HUDEP-2 (cell line): ENCODE data around the gene DLX1.
"Not testable (repeated sequence)": the region's sequence is repeated elsewhere in the genome, so short reads cannot be mapped to it uniquely, and the experiment has no call there.

Experiments
- DNase-seq, 76 experiments: peaks; one replicate each; lab custom pipeline; 2025; ENCODE audit not compliant: unreplicated experiment in 76 of 76; lab: John Stamatoyannopoulos, UW

Gene DLX1

DNA sequence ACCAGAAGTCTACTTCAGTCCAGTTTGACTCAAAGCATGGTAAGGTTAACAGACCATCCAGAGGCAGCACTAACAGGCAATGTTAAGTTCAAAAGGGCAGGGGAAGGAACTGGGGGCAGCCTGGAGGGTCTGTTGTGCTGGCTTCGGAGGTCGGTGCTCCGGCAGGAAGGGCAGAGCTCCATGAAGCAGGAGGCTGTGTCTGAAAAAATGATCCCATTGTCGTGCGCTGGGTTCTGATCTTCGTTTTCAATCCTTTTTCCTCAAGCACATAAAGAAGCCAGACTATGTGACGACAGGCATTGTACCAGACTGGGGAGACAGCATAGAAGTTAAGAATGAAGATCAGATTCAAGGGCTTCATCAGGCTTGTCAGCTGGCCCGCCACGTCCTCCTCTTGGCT, 21.9 kb upstream of the DLX1 start:
- DNase-seq = no peak

DNA sequence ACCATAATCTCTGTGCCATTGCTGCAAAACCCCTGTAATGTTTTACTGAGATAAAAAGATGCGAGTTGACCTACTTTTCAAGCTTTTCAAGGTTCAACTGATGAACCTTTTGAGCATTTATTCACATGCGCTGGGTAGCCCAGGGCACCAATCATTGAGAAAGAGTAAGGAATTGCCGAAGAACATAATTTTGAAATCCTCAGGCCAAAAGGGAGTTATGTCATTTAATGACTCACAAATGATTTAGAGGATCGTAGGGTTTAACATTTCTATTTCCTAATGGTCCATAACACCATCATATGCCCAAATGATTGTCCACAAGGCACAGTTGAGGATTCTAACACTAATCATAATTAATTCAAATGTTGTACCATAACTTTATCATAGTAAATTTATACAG, 20.2 kb upstream of the DLX1 start:
- no peak for DNase-seq

DNA sequence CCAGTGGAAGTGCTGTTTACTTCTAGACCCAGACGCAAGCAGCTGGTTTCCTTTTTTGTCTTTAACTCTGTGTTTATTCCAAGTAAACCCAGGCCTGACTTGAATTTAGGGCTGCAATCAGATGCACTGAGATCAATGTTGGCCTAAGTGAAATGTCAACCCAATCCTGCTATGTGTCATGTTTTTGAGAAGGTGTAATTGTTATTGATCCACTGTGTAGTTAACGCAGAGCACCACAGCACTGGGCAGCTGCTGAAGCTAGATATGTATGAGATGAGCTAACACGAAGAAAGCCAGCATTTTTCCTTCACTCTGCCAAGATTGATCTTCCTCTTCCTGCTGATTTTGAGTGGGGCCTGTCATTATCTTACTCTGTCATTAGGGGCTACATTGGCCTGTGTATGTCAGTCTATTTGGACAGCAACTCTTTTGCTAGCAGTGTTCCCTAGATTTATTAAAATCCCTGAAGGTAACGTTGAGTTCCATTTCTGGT, 18.9 kb upstream of the DLX1 start:
- DNase-seq = no peak

DNA sequence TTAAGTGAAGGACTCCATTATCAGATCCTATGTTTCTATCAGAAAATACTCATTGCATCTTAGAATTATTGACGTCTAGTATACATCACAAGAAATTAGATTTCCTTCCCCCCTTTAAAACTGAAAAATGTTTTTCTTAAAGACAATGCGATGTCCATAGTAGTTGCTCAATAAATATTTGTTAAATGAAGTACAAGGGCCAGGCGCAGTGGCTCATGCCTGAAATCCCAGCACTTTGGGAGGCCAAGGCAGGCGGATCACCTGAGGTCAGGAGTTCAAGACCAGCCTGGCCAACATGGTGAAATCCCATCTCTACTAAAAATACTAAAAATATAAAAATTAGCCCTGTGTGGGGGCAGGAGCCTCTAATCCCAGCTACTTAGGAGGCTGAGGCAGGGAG, 17.4 kb upstream of the DLX1 start:
- not testable (repeated sequence) for DNase-seq

DNA sequence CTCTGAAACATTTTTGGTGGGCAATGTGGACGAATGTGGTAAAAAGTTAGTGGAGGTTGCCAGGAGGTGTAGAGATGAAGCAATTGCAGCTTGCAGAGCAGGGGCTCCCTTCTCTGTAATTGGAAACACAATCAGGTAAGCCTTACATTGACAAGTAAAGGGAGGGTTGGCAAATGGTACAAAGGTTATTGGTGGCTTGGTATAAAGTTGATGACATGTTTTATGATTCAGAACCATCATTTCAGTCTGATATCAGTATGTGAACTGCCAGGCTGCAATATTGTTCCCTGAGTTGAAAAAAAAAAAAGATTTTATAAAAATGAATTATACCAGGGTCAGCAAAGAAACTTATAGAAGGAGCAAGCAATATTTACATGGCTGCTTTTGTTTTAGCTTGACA, 14.4 kb upstream of the DLX1 start:
- DNase-seq = no peak

DNA sequence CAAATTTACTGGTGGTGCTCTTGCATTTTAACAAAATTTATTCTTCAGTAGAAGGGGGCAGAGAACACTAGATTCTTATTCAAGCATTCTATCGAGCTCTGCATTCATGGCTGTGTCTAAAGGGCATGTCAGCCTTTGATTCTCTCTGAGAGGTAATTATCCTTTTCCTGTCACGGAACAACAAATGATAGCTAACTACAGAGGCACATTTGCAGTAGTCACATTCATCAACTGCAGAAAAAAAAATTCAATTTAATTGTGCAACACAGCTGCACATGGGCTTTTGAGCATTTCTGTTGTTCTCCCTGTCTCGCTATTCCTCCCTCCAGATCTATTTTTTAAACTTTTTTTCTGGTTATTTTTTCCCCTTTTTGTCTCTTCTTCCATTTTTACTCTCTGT, 13.0 kb upstream of the DLX1 start:
- no peak for DNase-seq

DNA sequence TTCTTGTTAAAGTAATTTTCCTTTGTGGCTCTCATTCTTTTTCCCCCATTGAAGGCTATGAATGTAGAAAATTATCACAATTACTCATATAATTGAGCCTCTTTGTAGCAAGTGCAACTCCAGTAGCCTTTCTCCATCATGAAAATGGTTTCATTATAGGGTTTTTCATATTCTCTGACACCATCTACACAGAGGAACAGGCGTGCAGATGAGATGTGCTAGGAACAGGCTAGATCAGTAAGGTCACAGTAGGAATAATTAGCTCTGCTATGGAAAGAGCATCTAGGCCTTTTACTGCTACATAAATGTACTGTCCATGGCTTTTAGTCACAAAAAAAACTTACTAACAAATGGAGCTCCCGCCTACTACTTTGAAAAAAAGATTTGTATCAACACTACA, 12.6 kb upstream of the DLX1 start:
- DNase-seq = no peak

DNA sequence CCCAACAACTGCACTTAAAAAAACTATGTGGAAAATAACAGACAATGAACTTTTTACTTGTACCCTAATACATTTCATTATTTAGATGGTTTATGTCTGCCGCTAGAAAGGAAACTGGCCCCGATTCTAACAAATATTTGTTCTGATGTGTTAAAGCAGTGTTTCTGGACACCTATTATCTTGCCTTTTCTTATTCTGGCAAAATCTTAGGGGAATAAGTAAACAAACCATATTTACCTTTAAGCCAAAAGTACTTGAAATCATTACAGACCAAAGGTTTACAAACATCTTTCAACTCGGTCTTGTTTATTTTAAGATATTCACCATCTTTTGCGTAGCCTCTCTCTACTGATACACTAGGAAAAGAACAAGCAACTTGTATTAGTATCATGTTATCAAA, 11.8 kb upstream of the DLX1 start:
- no peak for DNase-seq

DNA sequence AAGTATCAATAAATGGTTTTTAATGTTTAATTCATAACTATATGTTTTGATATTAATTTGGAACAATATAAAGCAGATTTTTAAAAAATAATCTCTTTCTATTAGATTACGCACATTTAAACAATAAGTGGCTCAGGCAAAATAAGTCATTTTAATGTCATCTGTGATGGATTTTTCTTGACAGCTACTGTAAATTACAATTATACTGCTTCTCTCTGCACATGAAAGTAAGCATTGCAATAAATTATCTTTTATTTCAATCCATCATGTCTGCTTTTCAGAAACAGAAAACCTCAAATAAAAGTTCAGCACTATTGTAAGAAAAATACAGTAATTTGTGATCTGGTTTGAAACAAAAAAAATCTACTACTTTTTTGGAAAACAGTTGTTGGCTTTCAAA, 11.1 kb upstream of the DLX1 start:
- no peak for DNase-seq

DNA sequence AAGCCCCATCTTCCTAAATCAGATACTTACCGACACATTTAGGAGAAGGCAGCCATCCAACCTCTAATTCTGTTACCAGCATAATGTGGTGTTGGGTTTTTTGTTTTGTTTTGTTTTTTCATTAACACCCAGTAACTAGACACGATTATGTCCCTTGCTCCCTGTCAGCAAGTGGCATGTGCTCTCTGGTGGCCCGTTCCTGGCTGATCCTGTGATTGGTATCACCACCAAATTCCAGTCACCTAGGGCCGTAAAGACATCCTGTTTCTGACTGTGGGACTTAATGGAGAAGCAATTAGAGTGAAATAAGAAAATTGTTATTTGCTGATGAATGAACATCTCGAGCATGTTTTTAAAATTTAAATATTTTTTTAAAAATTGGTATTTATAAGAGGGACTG, 5.9 kb upstream of the DLX1 start:
- no peak for DNase-seq

DNA sequence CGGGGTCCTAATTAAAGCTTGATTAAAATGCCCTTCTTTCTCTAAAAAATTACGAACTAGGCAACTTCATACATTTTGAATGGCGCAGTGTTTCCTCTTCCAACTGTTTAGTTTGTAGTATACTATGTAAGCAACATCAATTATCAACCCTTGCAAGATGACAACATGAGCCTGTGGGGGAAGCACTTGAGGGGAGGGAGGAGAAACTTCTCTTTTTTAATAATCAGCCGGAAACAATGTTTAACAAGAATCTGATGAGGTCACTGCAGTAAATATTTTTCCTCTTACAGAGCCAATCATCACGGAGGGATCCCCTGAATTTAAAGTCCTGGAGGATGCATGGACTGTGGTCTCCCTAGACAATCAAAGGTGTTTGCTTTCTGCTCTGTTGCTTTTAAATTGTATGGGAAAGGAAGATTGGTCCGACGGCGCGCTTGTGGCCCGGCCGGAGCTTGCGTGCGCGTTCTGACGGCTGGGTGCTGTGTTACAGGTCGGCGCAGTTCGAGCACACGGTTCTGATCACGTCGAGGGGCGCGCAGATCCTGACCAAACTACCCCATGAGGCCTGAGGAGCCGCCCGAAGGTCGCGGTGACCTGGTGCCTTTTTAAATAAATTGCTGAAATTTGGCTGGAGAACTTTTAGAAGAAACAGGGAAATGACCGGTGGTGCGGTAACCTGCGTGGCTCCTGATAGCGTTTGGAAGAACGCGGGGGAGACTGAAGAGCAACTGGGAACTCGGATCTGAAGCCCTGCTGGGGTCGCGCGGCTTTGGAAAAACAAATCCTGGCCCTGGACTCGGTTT, 5.3 kb upstream of the DLX1 start:
- DNase-seq = no peak

DNA sequence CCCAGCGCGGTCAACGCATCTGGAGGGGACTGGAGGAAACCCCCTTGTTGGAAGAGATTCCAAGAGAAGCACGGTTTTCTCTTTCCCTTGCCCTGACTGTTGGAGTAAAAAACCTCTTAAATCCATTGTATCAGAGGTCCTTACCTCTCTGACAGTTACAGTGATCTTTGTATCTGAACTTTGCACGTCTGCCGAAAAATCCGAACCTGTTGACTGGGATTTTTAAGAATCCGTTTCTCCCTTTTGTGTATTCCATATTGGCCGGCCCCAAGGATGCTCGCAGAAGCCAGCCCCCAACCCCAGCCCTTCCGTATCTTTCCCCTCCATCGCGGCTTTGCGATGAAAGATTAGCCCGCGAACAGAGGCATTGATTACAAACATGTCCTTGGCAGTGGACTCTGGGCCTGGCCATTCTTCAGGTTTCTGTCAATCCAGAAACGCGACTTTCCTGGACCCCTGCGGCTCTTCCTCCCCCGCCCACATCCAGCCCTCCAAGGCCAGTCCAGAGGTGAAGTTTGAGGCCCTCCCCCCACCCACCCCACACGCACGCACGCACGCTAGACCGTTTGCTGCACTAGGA, 4.6 kb upstream of the DLX1 start:
- DNase-seq = no peak

DNA sequence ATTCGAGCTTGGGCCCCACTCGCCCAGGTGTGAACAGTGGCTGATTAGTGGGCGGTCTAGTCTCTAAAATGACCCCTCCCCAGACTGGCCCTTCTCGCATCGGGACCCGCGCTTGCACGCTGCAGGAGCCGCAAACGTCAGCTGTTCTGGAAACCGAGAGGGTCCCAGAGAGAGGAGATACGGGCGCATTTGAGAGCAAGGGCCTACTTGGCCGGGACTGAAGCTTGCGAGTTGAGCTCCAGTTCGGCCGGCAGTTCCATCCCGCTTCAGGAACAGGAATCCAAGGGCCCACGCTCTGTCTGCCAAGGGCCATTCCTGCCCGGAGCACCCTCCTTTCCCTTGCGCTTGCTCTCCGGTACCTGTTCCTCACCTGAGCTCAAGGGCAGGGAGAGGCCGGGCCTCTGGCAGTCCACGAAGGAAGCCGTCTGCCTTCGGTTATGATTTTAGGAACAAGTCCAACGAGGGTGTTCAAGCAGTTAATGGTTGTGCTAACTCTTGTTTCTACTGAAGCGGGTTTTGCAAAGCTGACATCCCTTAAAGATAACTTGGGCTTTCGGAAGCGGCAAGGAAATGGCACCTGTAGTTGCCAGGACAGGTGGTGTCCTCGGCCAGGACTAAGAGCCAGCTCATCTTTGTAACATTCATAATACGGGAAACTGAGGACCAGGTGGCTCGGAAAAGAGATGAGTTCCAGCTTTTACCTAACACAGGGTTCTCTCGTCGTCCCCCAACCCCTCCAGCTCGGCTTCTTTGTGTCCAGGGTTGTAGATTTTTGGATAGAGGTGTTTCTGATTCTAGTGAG, 3.9 kb upstream of the DLX1 start:
- no peak for DNase-seq

DNA sequence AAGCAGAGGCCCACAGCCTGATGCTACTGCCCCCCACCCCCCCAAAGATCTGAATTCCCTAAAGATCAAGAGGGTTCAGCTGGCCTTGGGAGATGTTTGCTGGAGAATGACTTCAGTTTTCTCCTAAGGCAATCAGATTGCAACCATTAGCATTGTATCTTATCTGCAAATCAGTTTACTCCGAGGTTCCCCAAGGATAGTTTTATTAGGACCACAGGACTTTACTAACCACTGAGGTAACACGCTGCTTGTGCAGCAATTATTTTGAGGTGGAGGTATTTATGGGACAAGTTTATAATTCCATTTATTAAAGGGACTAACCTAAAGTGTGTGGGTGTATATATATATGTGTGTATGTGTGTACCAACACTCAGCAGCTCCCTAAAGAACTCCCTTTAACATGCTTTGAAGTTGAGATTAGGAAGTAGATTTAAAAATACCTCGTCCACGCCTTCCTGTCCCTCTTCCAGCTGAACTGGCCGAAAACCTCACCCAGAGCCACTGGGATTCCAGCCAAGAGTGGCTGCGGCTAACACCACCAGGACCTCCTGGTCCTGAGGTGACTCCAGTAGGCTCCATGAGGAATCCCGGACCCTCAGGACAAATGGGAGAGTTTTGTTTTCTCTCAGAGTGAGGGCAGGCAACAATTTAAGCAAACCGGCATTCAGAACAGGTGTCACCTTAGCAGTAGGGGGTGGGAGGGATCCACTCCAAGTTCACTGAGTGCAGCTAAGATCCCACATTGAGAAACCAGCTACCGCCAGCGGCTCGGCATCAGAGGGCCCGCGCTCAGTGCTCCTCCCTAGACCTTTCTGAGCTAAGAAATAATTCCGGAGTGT, 3.0 kb upstream of the DLX1 start:
- DNase-seq = peak in 1 of 76 experiments; percentile 11

DNA sequence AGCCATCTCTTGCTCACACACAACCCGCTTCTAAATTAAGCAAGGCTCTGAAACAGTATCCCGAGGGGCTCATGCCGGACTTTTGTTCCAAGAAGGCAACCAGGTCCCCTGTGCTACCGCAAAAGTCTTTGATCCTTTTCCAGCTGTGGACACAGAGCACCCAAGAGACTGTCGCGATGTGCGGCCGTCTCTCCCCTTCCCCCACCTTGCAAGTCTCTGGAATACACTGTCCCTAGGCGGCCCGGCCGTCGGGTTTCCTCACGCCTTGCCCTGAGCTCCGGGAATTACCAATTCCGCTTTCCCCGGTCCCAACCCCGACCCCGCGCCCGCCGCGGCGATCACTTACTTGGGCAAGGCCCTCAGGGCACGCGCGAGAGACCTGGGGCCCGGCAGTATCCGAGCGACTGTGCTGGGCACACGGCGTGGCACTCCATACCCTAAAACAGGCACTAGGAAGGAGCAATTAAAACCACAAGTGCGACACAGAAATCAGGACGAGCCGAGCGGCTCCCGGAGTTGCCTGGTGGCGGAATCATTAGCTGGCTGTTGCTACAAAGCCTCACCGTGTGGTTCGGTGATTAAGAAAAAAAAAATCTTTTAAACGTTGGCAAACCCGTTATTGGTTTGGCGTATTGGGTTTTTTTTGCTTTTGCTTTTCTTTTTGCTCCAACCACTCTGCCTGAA, 2.2 kb upstream of the DLX1 start:
- no peak for DNase-seq

DNA sequence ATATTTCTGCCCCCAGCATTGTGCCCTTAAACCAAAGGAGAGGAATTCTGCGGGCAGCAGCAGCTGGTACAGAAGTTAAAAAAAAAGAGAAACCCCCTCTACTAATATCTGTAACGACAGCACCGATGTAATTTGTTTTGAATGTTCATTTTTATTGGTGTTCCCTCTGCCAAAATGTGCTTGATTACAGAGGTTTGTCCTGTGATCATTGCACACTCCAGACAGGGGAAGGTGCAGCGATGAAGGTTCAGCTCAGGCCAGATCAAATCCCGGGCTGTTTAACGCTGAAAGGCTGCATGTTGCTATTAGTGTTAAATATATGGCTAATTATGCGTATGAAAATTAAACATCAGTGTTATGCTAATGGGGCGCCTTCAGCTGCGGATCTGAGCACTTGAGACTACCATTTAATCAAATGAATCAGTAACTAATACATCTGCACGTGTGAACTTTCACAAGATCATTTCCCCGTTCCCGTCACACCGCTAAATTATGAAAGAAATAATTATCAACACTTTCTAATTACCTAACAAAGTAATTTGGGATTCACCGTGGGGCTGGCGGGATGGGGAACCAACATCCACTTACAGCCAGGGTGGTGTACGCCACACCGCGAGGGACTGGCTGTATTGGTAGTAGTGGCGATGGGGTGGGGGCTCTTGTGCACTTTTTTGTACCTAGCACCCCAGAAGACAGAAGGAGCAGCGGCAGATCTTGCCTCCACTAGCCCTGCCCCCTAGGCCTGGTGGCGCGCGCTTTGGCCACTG, 1.5 kb upstream of the DLX1 start:
- peak in 6 of 76 experiments; percentile 13 to 32 (median 22) for DNase-seq

DNA sequence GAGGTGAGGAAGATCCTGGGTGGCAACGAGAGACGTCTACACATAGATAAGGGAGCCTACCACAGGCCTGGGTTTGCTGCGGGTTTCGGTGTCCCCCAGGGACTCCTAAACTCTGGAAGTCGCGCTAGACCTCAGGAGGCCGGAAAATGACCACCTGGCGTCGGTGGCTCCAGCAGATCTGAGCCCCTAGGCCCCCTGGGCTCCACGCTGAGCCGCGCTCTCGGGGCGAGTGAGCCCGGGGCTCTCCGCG, 987 bp upstream of the DLX1 start:
- peak in 3 of 76 experiments; percentile 4 to 20 (median 5) for DNase-seq

DNA sequence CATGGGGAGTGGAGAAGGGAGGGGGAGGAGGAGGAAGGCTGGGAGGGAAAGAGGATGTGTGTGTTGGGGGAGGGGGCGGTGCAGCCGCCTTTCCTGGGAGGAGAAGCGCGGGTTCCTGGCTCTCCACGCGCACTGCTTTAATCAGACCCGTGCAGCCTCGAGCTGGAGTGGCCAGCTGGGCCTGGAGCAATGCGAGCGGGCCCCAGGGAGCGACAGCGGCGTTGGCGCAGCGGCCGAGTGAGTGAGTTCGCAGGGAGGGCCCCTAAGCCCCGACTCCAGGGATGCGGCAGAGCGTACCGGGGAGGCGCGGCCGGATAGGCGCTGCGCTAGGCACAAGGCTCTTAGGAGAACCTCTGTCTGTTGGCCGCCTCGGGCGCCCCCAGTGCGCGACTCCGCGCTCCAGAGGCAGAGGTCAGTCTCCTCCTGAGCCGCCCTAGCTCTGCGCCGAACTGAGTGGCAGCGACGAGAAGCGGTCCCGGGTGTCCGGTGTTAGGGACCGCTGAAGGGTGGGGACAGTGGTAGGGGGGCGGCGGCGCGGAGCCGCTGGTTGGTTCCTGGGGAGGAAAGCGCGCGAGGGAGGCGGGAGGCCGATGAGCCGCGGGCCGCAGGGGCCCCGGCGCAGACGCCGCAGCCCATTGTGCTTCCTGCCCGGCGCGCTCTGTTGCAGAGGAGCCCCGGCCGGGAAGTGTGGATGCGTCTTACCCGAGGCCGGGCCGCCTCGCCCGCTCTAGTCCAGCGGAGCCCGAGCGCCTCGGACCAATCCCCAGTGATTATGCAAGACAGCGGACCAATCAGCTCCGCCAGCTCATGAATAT, 455 bp upstream of the DLX1 start:
- peak in 71 of 76 experiments; percentile 8 to 78 (median 56) for DNase-seq
